Mammary epithelial cell (primary cell): Measurements from ENCODE around the gene DCN.

ENCODE experiments used
- CTCF ChIP-seq, 2 donors: IDR thresholded peaks in 1 of 2; conservative IDR thresholded peaks in 1 of 2; 2 replicates each; pipeline ENCODE4 v1.5.1; 2011 to 2012; ENCODE audit warnings: inconsistent platforms in 2 of 2, low read length in 2 of 2, mild to moderate bottlenecking in 2 of 2, control low read depth in 1 of 2, low read depth in 1 of 2; ENCODE audit not compliant: insufficient read depth in 1 of 2; ENCODE audit errors: extremely low read depth in 1 of 2
- EZH2 ChIP-seq: IDR thresholded peaks from 2 replicates; pipeline ENCODE4 v1.6.1; 2012; ENCODE audit warnings: low read length, inconsistent platforms, borderline replicate concordance

GRCh38 chr12:91129662-91130362 lies 52.8 kb downstream of the DCN start:
- TF ChIP-seq CTCF (conservative IDR thresholded peaks at IDR 0.05 in 1 of 2, IDR thresholded peaks at IDR 0.05 in 1 of 2; ENCODE audit: extremely low read depth in 1 of 2, insufficient read depth in 1 of 2, low read depth in 1 of 2, low read length in 2 of 2), result no peak
- no peak for TF ChIP-seq EZH2
